Immature natural killer cell (primary cell): ENCODE measurements around the gene SSC4D. TPM values are rescaled to one million over a fixed set of nuclear protein-coding genes. Genes with fewer than 3 reads are reported as not detected.
"Not testable (repeated sequence)": the region's sequence is repeated elsewhere in the genome, so short reads cannot be mapped to it uniquely, and the experiment has no call there.

Experiments used
- DNase-seq, 3 donors: peaks; one replicate each; pipeline ENCODE4 v3.0.0; 2022; ENCODE audit warnings: mixed read lengths in 1 of 3
- H3K27ac Mint-ChIP-seq, 6 donors: one replicate each; pipeline ENCODE4 v1.8.0; 2020; ENCODE audit warnings: mixed read lengths in 6 of 6, mild to moderate bottlenecking in 5 of 6, inconsistent platforms in 4 of 6, moderate library complexity in 3 of 6
- H3K27me3 Mint-ChIP-seq, 3 donors: one replicate each; pipeline ENCODE4 v1.8.0; 2020 to 2021; ENCODE audit warnings: low read depth in 3 of 3, mild to moderate bottlenecking in 3 of 3, mixed read lengths in 3 of 3, moderate library complexity in 3 of 3, inconsistent platforms in 1 of 3
- H3K36me3 Mint-ChIP-seq, 3 donors: one replicate each; pipeline ENCODE4 v1.8.0; 2020; ENCODE audit warnings: mixed read lengths in 3 of 3, inconsistent platforms in 2 of 3, mild to moderate bottlenecking in 2 of 3
- H3K4me1 Mint-ChIP-seq, 2 donors: one replicate each; pipeline ENCODE4 v1.8.0; 2020; ENCODE audit warnings: inconsistent platforms in 2 of 2, mild to moderate bottlenecking in 2 of 2, mixed read lengths in 2 of 2, moderate library complexity in 1 of 2
- H3K4me3 Mint-ChIP-seq, 5 donors: one replicate each; pipeline ENCODE4 v1.8.0; 2020; ENCODE audit warnings: mild to moderate bottlenecking in 5 of 5, mixed read lengths in 5 of 5, inconsistent platforms in 3 of 5, moderate library complexity in 3 of 5
- H3K9me3 Mint-ChIP-seq, 6 donors: one replicate each; pipeline ENCODE4 v1.8.0; 2020; ENCODE audit warnings: mild to moderate bottlenecking in 6 of 6, mixed read lengths in 6 of 6, inconsistent platforms in 4 of 6, moderate library complexity in 3 of 6
- polyA plus RNA-seq, 3 donors: library from polyadenylated mRNA; unstranded; fragments of 300-500 nt; fragmentation: Illumina TruSeq; gene quantifications; one replicate each; pipeline ENCODE4 v1.2.3, GENCODE V29; 2021

Gene SSC4D
- under 1 TPM in 2 of 3 donors, not detected in 1; 0.46 to 0.66 TPM for polyA plus RNA-seq

- H3K4me1 Mint-ChIP-seq: no peaks in the 10 kb centered on the region
- no peak within 1 kb of the TSS for H3K27ac Mint-ChIP-seq
- H3K4me3 Mint-ChIP-seq: no peak within 1 kb of the TSS
- DNase-seq: no peak
- peaks cover 0 to 2% (median 0%) of the 10 kb centered on the region in 6 donors for H3K9me3 Mint-ChIP-seq
- H3K36me3 Mint-ChIP-seq: no peaks in the 10 kb centered on the region
- no peaks in the 10 kb centered on the region for H3K27me3 Mint-ChIP-seq
Measured at GRCh38 chr7:76409537-76409936, at the start of gene SSC4D. TSS of gene SSC4D (minus strand) at chr7:76409697. CDS start at chr7:76404439, 5,258 bp downstream.

DNA sequence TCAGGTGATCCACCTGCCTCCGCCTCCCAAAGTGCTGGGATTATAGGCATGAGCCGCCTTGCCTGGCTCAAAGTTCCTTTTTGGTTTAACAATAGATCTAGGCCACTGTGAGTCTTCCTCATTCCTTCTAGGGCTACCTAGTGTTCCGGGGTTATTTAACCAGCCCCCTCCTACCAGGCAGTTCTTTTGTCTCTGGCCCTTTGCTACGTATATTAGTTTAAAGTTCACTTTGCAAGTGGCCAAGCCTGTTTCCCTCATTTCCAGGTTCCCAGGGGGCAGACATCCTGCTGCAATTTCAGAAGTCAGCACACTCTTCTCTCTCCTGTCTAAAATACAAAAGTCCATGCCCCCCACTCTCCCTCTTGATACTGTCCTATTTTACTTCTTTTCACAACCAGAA is 49.0 kb upstream of the SSC4D start:
- H3K9me3 Mint-ChIP-seq, DNase-seq, H3K27ac Mint-ChIP-seq, H3K36me3 Mint-ChIP-seq, H3K4me3 Mint-ChIP-seq, H3K4me1 Mint-ChIP-seq, H3K27me3 Mint-ChIP-seq: not testable (repeated sequence)

- not testable (repeated sequence) for H3K27me3 Mint-ChIP-seq, H3K9me3 Mint-ChIP-seq, DNase-seq, H3K4me1 Mint-ChIP-seq, H3K36me3 Mint-ChIP-seq, H3K27ac Mint-ChIP-seq, H3K4me3 Mint-ChIP-seq
Measured at GRCh38 chr7:76457017-76457416, 47.5 kb upstream of the SSC4D start.

DNA sequence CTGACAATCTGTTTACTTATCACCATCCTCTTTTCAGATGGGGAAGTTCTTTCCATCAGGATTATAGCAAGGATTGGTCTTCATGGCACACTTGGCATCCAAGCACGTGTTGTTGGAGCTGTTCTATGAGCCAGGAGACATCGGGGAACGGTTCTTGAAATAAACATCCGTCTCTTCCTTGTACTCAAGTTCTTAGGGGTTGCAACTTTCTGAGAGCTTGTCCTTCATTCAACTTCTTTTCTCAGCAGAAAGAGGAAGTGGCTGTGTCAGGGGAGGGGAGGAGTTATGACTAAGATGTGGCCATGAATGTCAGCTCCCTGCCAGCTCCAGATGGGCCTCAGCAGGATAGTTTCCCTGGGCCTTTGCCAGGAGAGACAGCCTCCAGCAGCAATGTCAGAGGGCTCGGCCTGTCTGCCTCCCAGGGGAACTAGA is 36.1 kb upstream of the SSC4D start:
- not testable (repeated sequence) for H3K36me3 Mint-ChIP-seq, H3K27me3 Mint-ChIP-seq, H3K9me3 Mint-ChIP-seq, H3K4me1 Mint-ChIP-seq
- DNase-seq: peak in 1 of 3 donors; percentile 11
- H3K4me3 Mint-ChIP-seq: peak overlapping the region in 3 of 5 donors; percentile 25 to 65 (median 46)
- peak overlapping the region in 4 of 6 donors; percentile 35 to 78 (median 64) for H3K27ac Mint-ChIP-seq

GRCh38 chr7:76443846-76444245 is 34.3 kb upstream of the SSC4D start:
- peak in 2 of 3 donors; percentile 12 to 19 for DNase-seq
- not testable (repeated sequence) for H3K27ac Mint-ChIP-seq, H3K4me3 Mint-ChIP-seq, H3K27me3 Mint-ChIP-seq, H3K36me3 Mint-ChIP-seq, H3K9me3 Mint-ChIP-seq, H3K4me1 Mint-ChIP-seq

- not testable (repeated sequence) for H3K27me3 Mint-ChIP-seq, H3K9me3 Mint-ChIP-seq, H3K4me1 Mint-ChIP-seq, H3K36me3 Mint-ChIP-seq, DNase-seq, H3K27ac Mint-ChIP-seq, H3K4me3 Mint-ChIP-seq
Measured at GRCh38 chr7:76442664-76443446, 33.4 kb upstream of the SSC4D start.

- H3K27me3 Mint-ChIP-seq, H3K4me1 Mint-ChIP-seq, H3K4me3 Mint-ChIP-seq, H3K9me3 Mint-ChIP-seq, DNase-seq, H3K27ac Mint-ChIP-seq, H3K36me3 Mint-ChIP-seq: not testable (repeated sequence)
Measured at GRCh38 chr7:76441792-76442191, 32.3 kb upstream of the SSC4D start.

- not testable (repeated sequence) for H3K4me3 Mint-ChIP-seq, H3K27me3 Mint-ChIP-seq, H3K27ac Mint-ChIP-seq, H3K36me3 Mint-ChIP-seq, H3K4me1 Mint-ChIP-seq, H3K9me3 Mint-ChIP-seq, DNase-seq
Measured at GRCh38 chr7:76440404-76440803, 30.9 kb upstream of the SSC4D start.

DNA sequence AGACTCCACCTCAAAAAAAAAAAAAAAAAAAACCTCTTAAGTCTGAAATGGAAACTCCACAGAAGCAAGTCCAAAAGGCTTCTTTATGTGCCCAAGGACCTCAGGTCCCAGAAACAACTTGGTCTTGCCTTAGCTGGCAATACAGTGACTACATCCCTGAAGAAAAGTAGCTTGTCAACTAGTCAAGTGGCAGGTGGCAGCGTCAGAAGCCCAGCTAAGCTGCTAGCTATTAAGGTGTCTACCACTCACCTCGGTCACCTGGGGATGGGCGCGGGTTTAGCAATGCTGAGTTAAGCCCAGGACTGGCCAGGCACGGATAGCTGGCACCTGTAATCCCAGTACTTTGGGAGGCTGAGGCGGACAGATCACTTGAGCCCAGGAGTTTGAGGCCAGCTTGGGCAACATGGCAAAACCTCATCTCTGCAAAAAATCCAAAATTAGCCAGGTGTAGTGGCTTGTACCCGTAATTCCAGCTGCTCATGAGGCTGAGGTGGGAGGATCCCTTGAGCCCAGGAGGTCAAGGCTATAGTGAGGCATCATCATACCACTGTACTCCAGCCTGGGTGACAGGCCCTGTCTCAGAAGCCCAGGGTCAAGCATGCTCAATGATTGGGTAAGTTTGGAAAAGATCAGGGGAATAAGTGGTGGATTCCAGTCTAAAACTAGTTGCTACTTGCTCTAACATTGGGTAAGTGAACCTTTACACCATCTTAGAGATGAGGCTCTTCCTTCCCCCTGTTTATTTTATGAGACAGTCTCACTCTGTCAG is 29.8 kb upstream of the SSC4D start:
- not testable (repeated sequence) for DNase-seq, H3K4me3 Mint-ChIP-seq, H3K27ac Mint-ChIP-seq, H3K36me3 Mint-ChIP-seq, H3K27me3 Mint-ChIP-seq, H3K9me3 Mint-ChIP-seq, H3K4me1 Mint-ChIP-seq

DNA sequence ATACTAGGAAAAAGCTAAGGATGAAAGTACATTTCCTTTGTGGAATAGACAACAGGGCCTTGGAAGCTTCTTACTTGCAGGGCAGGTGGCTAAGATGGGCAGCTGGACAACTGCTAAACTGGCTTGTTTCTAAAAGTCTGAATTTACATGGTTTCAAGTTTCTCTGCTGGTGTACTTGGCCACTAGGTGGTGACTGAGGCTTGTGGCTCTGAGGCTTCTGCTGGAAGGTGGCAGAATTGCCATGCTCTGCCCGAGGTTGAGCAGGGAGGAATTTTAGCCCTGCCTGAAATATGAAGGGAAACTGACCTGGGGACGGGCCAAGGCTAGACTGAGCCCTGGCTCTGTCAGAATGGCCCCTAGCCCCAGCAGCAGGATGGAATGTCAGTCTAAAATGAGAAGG is 28.4 kb upstream of the SSC4D start:
- H3K4me3 Mint-ChIP-seq, H3K27ac Mint-ChIP-seq, H3K4me1 Mint-ChIP-seq, H3K36me3 Mint-ChIP-seq, H3K9me3 Mint-ChIP-seq, H3K27me3 Mint-ChIP-seq: not testable (repeated sequence)
- peak in 2 of 3 donors; percentile 24 to 44 for DNase-seq

DNA sequence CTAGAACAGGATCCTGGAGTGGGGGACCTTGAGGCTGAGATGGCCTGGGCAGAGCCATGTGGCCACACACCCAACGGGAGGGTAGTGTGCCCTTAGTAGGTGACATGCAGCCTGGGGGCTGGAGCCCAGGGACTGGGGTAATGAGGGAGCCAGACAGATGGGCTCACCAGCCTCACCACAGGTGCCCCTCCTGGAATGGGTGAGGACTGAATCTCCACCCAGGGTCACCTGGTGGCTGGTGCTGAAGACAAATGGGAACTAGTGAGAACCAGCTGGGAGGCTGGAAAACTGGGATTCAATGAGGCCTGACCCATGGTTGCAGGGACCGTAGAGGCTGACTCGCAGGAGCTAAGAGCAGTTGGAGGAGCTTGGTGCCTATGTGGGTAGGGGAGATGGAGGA is 21.3 kb upstream of the SSC4D start:
- H3K27ac Mint-ChIP-seq: no peak overlapping the region

GRCh38 chr7:76430211-76430610 is 20.7 kb upstream of the SSC4D start:
- Mint-ChIP-seq H3K4me3 (no peak overlapping the region), H3K27me3 (peaks cover 0 to 2% (median 0%) of the 10 kb centered on the region in 3 donors), H3K36me3 (no peaks in the 10 kb centered on the region), H3K9me3 (no peaks in the 10 kb centered on the region), H3K4me1 (no peaks in the 10 kb centered on the region), H3K27ac (no peak overlapping the region)
- DNase-seq: no peak

More for the DNA sequence above, 21.3 kb upstream of the SSC4D start:
- no peak for DNase-seq
- Mint-ChIP-seq H3K4me3 (no peak overlapping the region), H3K36me3 (no peaks in the 10 kb centered on the region), H3K9me3 (no peaks in the 10 kb centered on the region), H3K27me3 (peaks cover 0 to 2% (median 0%) of the 10 kb centered on the region in 3 donors), H3K4me1 (no peaks in the 10 kb centered on the region)

DNA sequence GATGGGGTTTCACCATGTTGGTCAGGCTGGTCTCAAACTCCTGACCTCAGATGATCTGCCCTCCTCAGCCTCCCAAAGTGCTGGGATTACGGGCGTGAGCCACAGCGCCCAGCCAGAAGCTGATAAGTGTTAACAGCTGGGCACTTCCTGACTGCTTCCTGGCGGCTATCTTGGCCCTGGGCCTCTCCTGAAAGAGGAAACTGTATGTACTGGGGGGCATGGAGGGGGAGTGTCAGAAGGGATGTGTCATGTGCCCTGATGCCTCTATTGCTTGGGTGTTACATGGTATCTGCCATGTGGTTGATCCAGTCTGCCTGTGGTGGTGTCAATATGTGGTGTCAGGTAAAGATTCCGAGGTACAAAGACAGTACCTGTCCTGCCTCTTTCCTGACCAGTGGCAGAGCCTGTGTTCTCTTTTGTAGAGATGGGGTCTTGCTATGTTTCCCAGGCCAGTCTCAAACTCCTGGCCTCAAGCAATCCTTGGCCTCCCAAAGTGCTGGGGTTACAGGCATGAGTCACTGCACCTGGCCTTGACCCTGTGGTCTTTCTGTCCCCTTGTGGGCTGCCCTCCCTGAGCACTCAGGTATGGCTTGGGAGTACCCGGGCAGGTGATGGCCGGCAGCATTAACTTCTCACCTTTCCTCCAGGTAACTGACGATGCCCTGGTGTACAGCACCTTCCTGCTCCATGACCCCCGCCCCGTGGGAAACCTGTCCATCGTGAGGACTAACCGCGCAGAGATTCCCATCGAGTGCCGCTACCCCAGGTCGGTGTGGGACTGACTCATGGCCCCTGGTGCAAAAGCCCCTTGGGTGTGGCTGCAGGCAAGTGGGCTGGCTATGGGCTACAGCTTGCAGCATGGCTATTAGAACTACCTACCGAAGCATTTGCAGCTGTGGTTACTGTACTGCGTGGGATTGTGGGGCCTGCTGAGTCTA is 19.6 kb upstream of the SSC4D start:
- DNase-seq: no peak
- peaks cover 4 to 7% of the 10 kb centered on the region in 2 donors for H3K4me1 Mint-ChIP-seq
- H3K27ac Mint-ChIP-seq: no peak overlapping the region

More for the DNA sequence above, 19.6 kb upstream of the SSC4D start:
- peaks cover 0 to 4% (median 1%) of the 10 kb centered on the region in 3 donors for H3K27me3 Mint-ChIP-seq
- no peaks in the 10 kb centered on the region for H3K36me3 Mint-ChIP-seq
- no peaks in the 10 kb centered on the region for H3K9me3 Mint-ChIP-seq
- H3K4me3 Mint-ChIP-seq: no peak overlapping the region
